Thyroid gland (tissue), 4 donors: Measurements from ENCODE around the gene CFAP299. TPM values are rescaled to one million over a fixed set of nuclear protein-coding genes. Genes with fewer than 3 reads are reported as not detected.

Source experiments
- DNase-seq, 2 donors: peaks; one replicate each; pipeline ENCODE4 v3.0.0-alpha.2; 2019
- H3K27ac ChIP-seq, 3 donors: fragments of 200-600 bp; sonication (generic); 1 replicate in 2 of 3; 2 replicates in 1 of 3; pipeline ENCODE4 v1.5.1; 2016 to 2019; ENCODE audit warnings: mild to moderate bottlenecking in 1 of 3, moderate library complexity in 1 of 3
- H3K27me3 ChIP-seq: fragments of 200-600 bp; sonication (generic); one replicate; pipeline ENCODE4 v1.5.1; 2019
- H3K36me3 ChIP-seq, 2 donors: fragments of 200-600 bp; sonication (generic); one replicate each; pipeline ENCODE4 v1.5.1; 2016 to 2019
- H3K4me1 ChIP-seq, 2 donors: fragments of 200-600 bp; sonication (generic); one replicate each; pipeline ENCODE4 v1.5.1; 2017 to 2019
- H3K4me3 ChIP-seq, 3 donors: fragments of 200-600 bp; sonication (generic); replicated peaks in 1 of 3; 1 replicate in 2 of 3; 2 replicates in 1 of 3; pipeline ENCODE4 v1.5.1; 2016; ENCODE audit warnings: mild to moderate bottlenecking in 1 of 3
- H3K9me3 ChIP-seq: fragments of 200-600 bp; sonication (generic); one replicate; pipeline ENCODE4 v1.5.1; 2017
- CTCF ChIP-seq, 6 experiments: fragments of 200-600 bp in 3 of 6; fragments of 450-650 bp in 3 of 6; sonication (generic) in 3 of 6; IDR thresholded peaks; one replicate each; pipeline ENCODE4 v1.5.1; 2016 to 2019; ENCODE audit warnings: antibody characterized with exemption in 6 of 6, mild to moderate bottlenecking in 2 of 6, inconsistent platforms in 1 of 6, moderate library complexity in 1 of 6
- POLR2A ChIP-seq, 2 donors: fragments of 450-650 bp; IDR thresholded peaks; one replicate each; pipeline ENCODE4 v1.6.1; 2017; ENCODE audit warnings: antibody characterized with exemption in 2 of 2, mild to moderate bottlenecking in 2 of 2, moderate library complexity in 1 of 2
- WGBS, 2 donors: methylation state at CpG; one replicate each; pipeline ENCODE4 v1.1.5; 2017; 5-methylcytosine and 5-hydroxymethylcytosine counted together
- intact Hi-C: fragments of 100-400 bp; cut with DNase I; formaldehyde crosslinking; loops from one replicate; pipeline ENCODE4 v1.15.1; 2023
- total RNA-seq, 4 donors: library from RNA; depleted of rRNA; stranded (reverse); fragments of >200 nt; gene quantifications; one replicate each; pipeline ENCODE4 v1.2.3, GENCODE V29; 2016

The CFAP299 gene
- total RNA-seq, 4 donors from 2014 or later, result 1.3 to 2.8 (median 2.7) TPM; not detected in 1

- Histone ChIP-seq H3K4me1 (no peaks in the 10 kb centered on the region), H3K27me3 (no peaks in the 10 kb centered on the region), H3K36me3 (no peaks in the 10 kb centered on the region), H3K4me3 (no peak overlapping the region), H3K9me3 (no peaks in the 10 kb centered on the region), H3K27ac (no peak overlapping the region)
- intact Hi-C loops, result no loop called here
- TF ChIP-seq POLR2A (IDR thresholded peaks at IDR 0.05), result no peak
- 33 to 39% methylated on average over 1 of the region's 1 CpG for WGBS, 2 donors
- no peak for DNase-seq
Observed at GRCh38 chr4:80576796-80577195, 241.3 kb downstream of the CFAP299 start.

DNA sequence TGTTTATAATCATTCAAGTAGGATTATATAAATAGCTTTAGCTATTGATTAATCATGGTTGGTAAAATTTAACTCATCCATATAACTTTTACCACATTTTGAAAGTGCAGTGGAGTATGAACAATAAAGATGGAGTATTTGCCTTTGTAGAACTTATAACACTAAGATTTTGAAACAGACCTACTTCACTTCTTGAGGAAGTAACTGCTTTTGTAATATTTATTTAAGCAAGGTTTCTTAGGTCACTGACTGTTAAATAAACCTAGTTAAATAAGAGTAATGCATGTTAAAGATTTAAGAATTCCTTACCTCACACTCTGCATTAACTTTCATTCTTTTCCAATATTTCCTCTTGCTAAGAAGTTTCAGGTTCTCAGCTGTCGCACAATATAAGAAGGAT, 242.5 kb downstream of the CFAP299 start:
- intact Hi-C loops, result no loop called here
- H3K9me3 ChIP-seq, result no peaks in the 10 kb centered on the region
- H3K27ac ChIP-seq, result no peak overlapping the region
- TF ChIP-seq CTCF (IDR thresholded peaks at IDR 0.05) (no peak), POLR2A (IDR thresholded peaks at IDR 0.05) (no peak)
- H3K4me3 ChIP-seq, result no peak overlapping the region
- no peak for DNase-seq
- no peaks in the 10 kb centered on the region for H3K27me3 ChIP-seq
- H3K4me1 ChIP-seq, result no peaks in the 10 kb centered on the region
- WGBS, 2 donors, result 82 to 90% methylated on average over 1 of the region's 1 CpG
- no peaks in the 10 kb centered on the region for H3K36me3 ChIP-seq

- intact Hi-C loops, result no loop called here
- H3K9me3 ChIP-seq, result no peaks in the 10 kb centered on the region
- no peaks in the 10 kb centered on the region for H3K36me3 ChIP-seq
- H3K4me3 ChIP-seq, result no peak overlapping the region
- no peak overlapping the region for H3K27ac ChIP-seq
- no peak for DNase-seq
- no peaks in the 10 kb centered on the region for H3K4me1 ChIP-seq
- H3K27me3 ChIP-seq, result no peaks in the 10 kb centered on the region
- TF ChIP-seq CTCF (IDR thresholded peaks at IDR 0.05) (no peak), POLR2A (IDR thresholded peaks at IDR 0.05) (no peak)
Observed at GRCh38 chr4:80585542-80585941, 250.0 kb downstream of the CFAP299 start.

DNA sequence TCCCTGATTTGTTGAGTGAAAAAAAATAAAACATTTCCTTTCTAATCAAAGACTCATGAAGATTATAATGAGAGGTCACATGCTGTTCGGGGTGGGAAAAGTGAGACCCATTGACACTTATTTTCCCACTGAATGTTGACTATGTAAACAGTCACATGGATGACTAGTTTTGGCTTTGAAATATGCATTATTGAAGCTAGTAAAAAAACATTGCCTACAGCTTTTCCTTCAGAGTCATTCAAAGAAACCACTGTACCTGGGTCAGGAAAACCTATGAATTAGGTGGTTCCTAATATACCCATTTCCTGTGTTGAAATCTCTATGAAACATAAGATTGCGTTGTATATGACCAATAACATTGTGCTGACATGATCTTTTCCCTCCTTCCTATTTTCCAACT, 251.2 kb downstream of the CFAP299 start:
- 71 to 74% methylated on average over 2 of the region's 2 CpGs for WGBS, 2 donors
- TF ChIP-seq POLR2A (IDR thresholded peaks at IDR 0.05), result no peak
- DNase-seq, result no peak
- Histone ChIP-seq H3K4me3 (no peak overlapping the region), H3K27ac (no peak overlapping the region), H3K27me3 (no peaks in the 10 kb centered on the region), H3K4me1 (no peaks in the 10 kb centered on the region), H3K9me3 (no peaks in the 10 kb centered on the region), H3K36me3 (no peaks in the 10 kb centered on the region)
- intact Hi-C loops, result no loop called here

GRCh38 chr4:80587871-80588385, 252.4 kb downstream of the CFAP299 start:
- Histone ChIP-seq H3K4me1 (no peaks in the 10 kb centered on the region), H3K27ac (no peak overlapping the region), H3K27me3 (no peaks in the 10 kb centered on the region), H3K9me3 (no peaks in the 10 kb centered on the region), H3K36me3 (no peaks in the 10 kb centered on the region), H3K4me3 (no peak overlapping the region)
- TF ChIP-seq CTCF (IDR thresholded peaks at IDR 0.05) (no peak), POLR2A (IDR thresholded peaks at IDR 0.05) (no peak)
- no peak for DNase-seq
- intact Hi-C loops, result no loop called here
- WGBS, 2 donors, result 69 to 88% methylated on average over 2 of the region's 2 CpGs

DNA sequence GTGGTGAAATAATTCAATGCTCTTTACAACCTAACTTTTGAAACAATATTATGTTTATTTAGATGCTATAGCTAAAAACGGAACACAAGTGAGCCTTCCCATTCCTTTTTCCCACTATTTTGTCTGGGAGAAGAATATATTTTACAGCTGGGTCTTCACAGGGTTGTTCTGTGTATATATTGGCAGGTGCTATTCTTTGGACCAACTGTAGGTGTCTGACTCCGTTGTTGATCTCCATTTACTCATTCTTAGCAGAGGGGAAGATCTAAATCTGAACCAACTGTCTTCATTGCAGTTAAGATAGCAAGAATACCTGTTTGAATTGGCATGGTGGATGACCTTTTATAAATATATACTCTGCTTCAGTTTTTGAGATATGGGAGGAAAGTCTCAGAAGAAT, 257.4 kb downstream of the CFAP299 start:
- no peak overlapping the region for H3K4me3 ChIP-seq
- intact Hi-C loops, result no loop called here
- H3K27me3 ChIP-seq, result no peaks in the 10 kb centered on the region
- 43 to 47% methylated on average over 2 of the region's 2 CpGs for WGBS, 2 donors
- no peak for DNase-seq
- no peaks in the 10 kb centered on the region for H3K4me1 ChIP-seq
- H3K9me3 ChIP-seq, result no peaks in the 10 kb centered on the region
- no peaks in the 10 kb centered on the region for H3K36me3 ChIP-seq
- no peak for TF ChIP-seq POLR2A (IDR thresholded peaks at IDR 0.05)
- no peak for TF ChIP-seq CTCF (IDR thresholded peaks at IDR 0.05)
- no peak overlapping the region for H3K27ac ChIP-seq
